ENCODE results near the gene SPRY1.

DNA sequence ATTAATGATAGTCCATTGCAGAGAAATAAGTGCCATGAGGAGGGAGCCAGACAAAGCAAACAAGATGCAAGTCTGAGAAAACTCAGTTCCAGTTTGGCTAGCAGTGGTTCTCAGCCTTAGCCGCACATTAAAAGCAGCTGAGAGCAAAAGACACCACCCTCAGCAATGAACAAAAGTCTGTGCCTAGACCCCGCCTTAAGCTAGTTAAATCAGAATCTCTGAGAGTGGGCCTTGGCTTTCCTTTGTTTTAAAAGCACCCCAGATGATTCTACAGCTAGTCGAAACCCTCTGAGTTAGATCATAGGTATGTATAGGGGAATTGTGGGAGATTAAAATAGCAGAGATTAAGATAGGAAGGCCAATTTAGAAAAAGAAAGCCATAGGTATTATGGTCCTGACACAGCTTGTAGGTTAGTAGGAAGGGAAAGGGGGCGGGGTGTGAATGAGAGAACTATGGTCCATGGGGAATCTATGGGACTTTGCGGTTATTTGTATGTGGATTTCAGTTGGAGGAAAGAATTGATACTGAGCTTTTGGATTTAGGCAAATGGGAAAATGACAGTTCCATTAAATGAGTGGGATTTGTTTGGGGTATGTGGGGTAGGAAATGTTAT, 12.0 kb downstream of the SPRY1 start:
- TF ChIP-seq GATA2 (IDR thresholded peaks at IDR 0.05; ENCODE audit: low read depth, low read length), result no peak
- TF ChIP-seq GATA3 (IDR thresholded peaks at IDR 0.05; ENCODE audit: low read depth, low read length), result no peak

Measured in SH-SY5Y (cell line).